CD4-positive, alpha-beta T cell (primary cell): ENCODE results near the gene PEX11A. TPM values are rescaled to one million over a fixed set of nuclear protein-coding genes. Genes with fewer than 3 reads are reported as not detected.

ENCODE experiments used
- ATAC-seq: fragments of 200-7000 bp; cut with Tn5 transposase; one replicate; pipeline ENCODE4 v1.10.0; 2022; ENCODE audit warnings: mild to moderate bottlenecking; ENCODE audit not compliant: poor library complexity
- CTCF ChIA-PET: fragments of 350-600 bp; sonication (Branson Sonifier 250); formaldehyde crosslinking; loops from one replicate; lab custom pipeline; 2021; ENCODE audit warnings: antibody characterized with exemption, inconsistent platforms; lab: Charles Lee
- POLR2A ChIA-PET: fragments of 350-600 bp; sonication (Branson Sonifier 250); formaldehyde crosslinking; loops from one replicate; lab custom pipeline; 2021; ENCODE audit warnings: antibody characterized with exemption, inconsistent platforms; lab: Charles Lee
- DNase-seq, 14 experiments: peaks; one replicate each; pipeline ENCODE4 v3.0.0-alpha.2; 2013 to 2020; ENCODE audit warnings: mixed read lengths in 2 of 14
- H3K27ac ChIP-seq, 2 donors: one replicate each; pipeline versions ENCODE4 v1.5.1 to v1.7.0; 2013; ENCODE audit warnings: low read length in 2 of 2, low read depth in 1 of 2, mild to moderate bottlenecking in 1 of 2
- H3K27me3 ChIP-seq, 2 experiments: 1 replicate in 1 of 2; 2 replicates in 1 of 2; pipeline versions ENCODE4 v1.6.1 to v1.7.0; 2013; ENCODE audit warnings: low read length in 2 of 2, control low read depth in 1 of 2, mild to moderate bottlenecking in 1 of 2, moderate library complexity in 1 of 2; ENCODE audit not compliant: insufficient read depth in 2 of 2, control insufficient read depth in 1 of 2
- H3K36me3 ChIP-seq: one replicate; pipeline ENCODE4 v1.6.1; 2013; ENCODE audit warnings: low read length, control low read depth; ENCODE audit not compliant: insufficient read depth
- H3K4me1 ChIP-seq: one replicate; pipeline ENCODE4 v1.6.1; 2013; ENCODE audit warnings: low read length, control low read depth; ENCODE audit not compliant: insufficient read depth
- H3K4me3 ChIP-seq: one replicate; pipeline ENCODE4 v1.5.1; 2013; ENCODE audit warnings: mild to moderate bottlenecking, low read length, moderate library complexity
- H3K9me3 ChIP-seq, 2 experiments: 1 replicate in 1 of 2; 2 replicates in 1 of 2; pipeline versions ENCODE4 v1.6.1 to v1.7.0; 2013; ENCODE audit warnings: low read length in 2 of 2, mild to moderate bottlenecking in 2 of 2, control low read depth in 1 of 2, moderate library complexity in 1 of 2; ENCODE audit not compliant: control insufficient read depth in 1 of 2, insufficient read depth in 1 of 2
- H3K27ac Mint-ChIP-seq: one replicate; pipeline ENCODE4 v1.8.0; 2020; ENCODE audit warnings: mixed read lengths
- H3K27me3 Mint-ChIP-seq: one replicate; pipeline ENCODE4 v1.8.0; 2021; ENCODE audit warnings: mixed read lengths
- H3K36me3 Mint-ChIP-seq: one replicate; pipeline ENCODE4 v1.8.0; 2021; ENCODE audit warnings: low read depth, mixed read lengths
- H3K4me1 Mint-ChIP-seq: one replicate; pipeline ENCODE4 v1.8.0; 2021; ENCODE audit warnings: low read depth, mixed read lengths
- H3K4me3 Mint-ChIP-seq: one replicate; pipeline ENCODE4 v1.8.0; 2020; ENCODE audit warnings: mild to moderate bottlenecking, mixed read lengths
- H3K9me3 Mint-ChIP-seq: one replicate; pipeline ENCODE4 v1.8.0; 2020; ENCODE audit warnings: mixed read lengths
- intact Hi-C, 2 experiments: fragments of 100-400 bp; cut with DNase I in 1 of 2; cut with micrococcal nuclease in 1 of 2; formaldehyde crosslinking; loops; one replicate each; pipeline versions ENCODE4 v1.15.1 to v1.9.0; 2023 to 2025; cut with DNase I, micrococcal nuclease
- total RNA-seq, 174 experiments: library from RNA in 2 of 174; stranded (reverse) in 2 of 174; gene quantifications; one replicate each; pipeline ENCODE4 v1.2.3 and lab custom pipeline; 2021 to 2026
- TF ChIP-seq, protein P1 (sequence below): fragments of 200-600 bp; IDR thresholded peaks from one replicate; pipeline ENCODE4 v1.8.0; 2022; ENCODE audit warnings: antibody characterized with exemption, mild to moderate bottlenecking

The PEX11A gene
- total RNA-seq, 2 experiments from 2014 or later = 0.22 TPM

DNA sequence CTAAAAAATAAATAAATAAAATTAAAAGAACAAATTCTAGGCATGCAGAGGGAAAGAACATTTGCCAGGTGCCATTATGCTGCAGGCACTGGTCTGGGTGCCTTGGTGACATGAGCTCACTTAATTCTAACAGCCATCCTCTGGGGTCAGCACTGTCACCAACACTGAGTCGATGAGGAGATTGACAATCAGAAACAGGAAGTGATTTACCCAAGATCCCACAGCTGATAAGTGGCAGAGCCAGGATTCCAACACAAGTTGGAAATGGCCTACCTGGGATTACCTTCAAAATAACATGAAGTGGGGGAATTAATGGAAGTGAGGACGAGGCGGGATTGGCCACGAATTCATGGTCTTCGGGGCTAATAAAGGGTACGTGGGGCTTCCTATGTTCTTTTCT lies 14.9 kb downstream of the PEX11A start:
- TF ChIP-seq, protein P1, sequence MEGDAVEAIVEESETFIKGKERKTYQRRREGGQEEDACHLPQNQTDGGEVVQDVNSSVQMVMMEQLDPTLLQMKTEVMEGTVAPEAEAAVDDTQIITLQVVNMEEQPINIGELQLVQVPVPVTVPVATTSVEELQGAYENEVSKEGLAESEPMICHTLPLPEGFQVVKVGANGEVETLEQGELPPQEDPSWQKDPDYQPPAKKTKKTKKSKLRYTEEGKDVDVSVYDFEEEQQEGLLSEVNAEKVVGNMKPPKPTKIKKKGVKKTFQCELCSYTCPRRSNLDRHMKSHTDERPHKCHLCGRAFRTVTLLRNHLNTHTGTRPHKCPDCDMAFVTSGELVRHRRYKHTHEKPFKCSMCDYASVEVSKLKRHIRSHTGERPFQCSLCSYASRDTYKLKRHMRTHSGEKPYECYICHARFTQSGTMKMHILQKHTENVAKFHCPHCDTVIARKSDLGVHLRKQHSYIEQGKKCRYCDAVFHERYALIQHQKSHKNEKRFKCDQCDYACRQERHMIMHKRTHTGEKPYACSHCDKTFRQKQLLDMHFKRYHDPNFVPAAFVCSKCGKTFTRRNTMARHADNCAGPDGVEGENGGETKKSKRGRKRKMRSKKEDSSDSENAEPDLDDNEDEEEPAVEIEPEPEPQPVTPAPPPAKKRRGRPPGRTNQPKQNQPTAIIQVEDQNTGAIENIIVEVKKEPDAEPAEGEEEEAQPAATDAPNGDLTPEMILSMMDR = no peak
- no peaks in the 10 kb centered on the region for H3K4me1 Mint-ChIP-seq
- CTCF ChIA-PET = no interaction called here
- Histone ChIP-seq H3K36me3 (no peaks in the 10 kb centered on the region), H3K27ac (no peak overlapping the region), H3K9me3 (peaks cover 0 to 5% of the 10 kb centered on the region in 2 experiments), H3K27me3 (no peaks in the 10 kb centered on the region), H3K4me3 (no peak overlapping the region), H3K4me1 (no peaks in the 10 kb centered on the region)
- H3K9me3 Mint-ChIP-seq = no peaks in the 10 kb centered on the region
- no peak overlapping the region for H3K27ac Mint-ChIP-seq
- H3K4me3 Mint-ChIP-seq = no peak overlapping the region
- POLR2A ChIA-PET = no interaction called here
- intact Hi-C loops = no loop called here
- no peaks in the 10 kb centered on the region for H3K36me3 Mint-ChIP-seq
- H3K27me3 Mint-ChIP-seq = no peaks in the 10 kb centered on the region
- no peak for DNase-seq
- no peak for ATAC-seq

DNA sequence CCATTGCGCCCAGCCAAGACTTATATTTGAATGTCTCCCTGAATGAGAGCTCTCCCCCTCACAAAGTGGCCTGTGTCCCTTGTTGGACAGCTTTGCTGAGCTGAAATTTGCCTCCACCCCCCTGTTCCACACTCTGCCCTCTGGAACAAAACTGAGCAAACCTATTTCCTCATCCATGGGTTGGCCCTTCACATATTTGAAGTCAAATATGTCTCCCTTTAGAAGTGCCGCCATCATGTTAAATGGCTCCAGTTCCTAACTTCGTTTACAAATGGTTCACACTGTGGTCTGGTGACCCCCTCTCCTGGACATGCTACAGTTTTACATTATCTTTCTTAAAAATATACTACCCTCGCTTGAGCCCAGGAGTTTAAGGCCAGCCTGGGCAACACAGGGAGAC lies 16.0 kb downstream of the PEX11A start:
- H3K36me3 Mint-ChIP-seq = no peaks in the 10 kb centered on the region
- H3K9me3 Mint-ChIP-seq = no peaks in the 10 kb centered on the region
- DNase-seq (no peak), ATAC-seq (no peak)
- Histone ChIP-seq H3K36me3 (no peaks in the 10 kb centered on the region), H3K4me3 (no peak overlapping the region), H3K27me3 (no peaks in the 10 kb centered on the region), H3K4me1 (no peaks in the 10 kb centered on the region), H3K27ac (no peak overlapping the region), H3K9me3 (peaks cover 0 to 5% of the 10 kb centered on the region in 2 experiments)
- ChIA-PET POLR2A (no interaction called here), CTCF (no interaction called here)
- H3K27me3 Mint-ChIP-seq = no peaks in the 10 kb centered on the region
- H3K4me3 Mint-ChIP-seq = no peak overlapping the region
- no peak overlapping the region for H3K27ac Mint-ChIP-seq
- intact Hi-C loops = no loop called here
- no peaks in the 10 kb centered on the region for H3K4me1 Mint-ChIP-seq
- TF ChIP-seq, protein P1 = no peak

DNA sequence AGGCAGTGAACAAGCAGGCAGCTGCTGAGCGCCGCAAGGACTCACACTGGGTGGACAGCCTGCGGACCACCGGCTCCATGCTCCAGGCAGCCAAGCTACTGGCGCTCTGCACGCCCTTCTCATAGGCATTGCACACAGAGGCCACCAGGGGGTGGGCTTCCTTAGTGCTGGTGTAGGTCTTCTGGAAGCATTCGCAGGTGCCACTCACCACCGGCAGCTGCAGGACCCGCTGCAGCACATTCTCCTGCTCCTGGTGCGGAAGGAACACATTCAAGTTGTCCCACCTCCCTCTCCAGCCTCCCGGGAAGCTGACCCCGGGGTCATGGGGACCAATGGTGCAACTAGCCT lies 17.4 kb downstream of the PEX11A start:
- ATAC-seq (no peak), DNase-seq (peak in 2 of 14 experiments; percentile 8 to 37)
- no peak overlapping the region for H3K4me3 Mint-ChIP-seq
- intact Hi-C loops = no loop called here
- no peaks in the 10 kb centered on the region for H3K4me1 ChIP-seq
- TF ChIP-seq, protein P1 = no peak
- H3K27me3 Mint-ChIP-seq = peaks cover 9% of the 10 kb centered on the region
- H3K36me3 Mint-ChIP-seq = no peaks in the 10 kb centered on the region
- H3K27ac Mint-ChIP-seq = no peak overlapping the region
- H3K27me3 ChIP-seq = no peaks in the 10 kb centered on the region
- peaks cover 0 to 5% of the 10 kb centered on the region in 2 experiments for H3K9me3 ChIP-seq
- H3K27ac ChIP-seq = no peak overlapping the region
- H3K4me3 ChIP-seq = no peak overlapping the region
- no peaks in the 10 kb centered on the region for H3K4me1 Mint-ChIP-seq
- H3K36me3 ChIP-seq = no peaks in the 10 kb centered on the region
- POLR2A ChIA-PET = no interaction called here
- no peaks in the 10 kb centered on the region for H3K9me3 Mint-ChIP-seq
- CTCF ChIA-PET = no interaction called here
